Neural cell (in vitro differentiated cells): ENCODE results near the gene EPS15.

Experiments
- EP300 ChIP-seq: fragments of 450-650 bp; conservative IDR thresholded peaks from 2 replicates; pipeline ENCODE4 v1.6.1; 2014; ENCODE audit warnings: antibody characterized with exemption, mild to moderate bottlenecking, moderate library complexity; ENCODE audit not compliant: poor library complexity, severe bottlenecking
- EZH2 ChIP-seq: fragments of 200-600, 300-800 bp; shearing (Covaris generic), sonication (generic); IDR thresholded peaks from 2 replicates; pipeline ENCODE4 v1.6.1; 2014; ENCODE audit warnings: antibody characterized with exemption, low read length, borderline replicate concordance, mild to moderate bottlenecking; ENCODE audit not compliant: insufficient read depth, poor library complexity, severe bottlenecking
- MXI1 ChIP-seq: fragments of 450-650 bp; conservative IDR thresholded peaks from 2 replicates; pipeline ENCODE4 v1.6.1; 2014; ENCODE audit warnings: antibody characterized with exemption, mild to moderate bottlenecking; ENCODE audit not compliant: poor library complexity, severe bottlenecking
- POLR2AphosphoS5 ChIP-seq: IDR thresholded peaks from 2 replicates; pipeline ENCODE4 v1.6.1; 2012
- SMC3 ChIP-seq: fragments of 450-650 bp; conservative IDR thresholded peaks from 2 replicates; pipeline ENCODE4 v1.6.1; 2014; ENCODE audit warnings: antibody characterized with exemption, mild to moderate bottlenecking, moderate library complexity; ENCODE audit not compliant: poor library complexity
- TAF1 ChIP-seq: IDR thresholded peaks from 2 replicates; pipeline ENCODE4 v1.6.1; 2012; ENCODE audit warnings: low read depth
- TF ChIP-seq, protein P1 (sequence below): fragments of 450-650 bp; IDR thresholded peaks from 2 replicates; pipeline ENCODE4 v1.5.1; 2014; ENCODE audit warnings: antibody characterized with exemption, mild to moderate bottlenecking, moderate library complexity; ENCODE audit not compliant: poor library complexity, severe bottlenecking

DNA sequence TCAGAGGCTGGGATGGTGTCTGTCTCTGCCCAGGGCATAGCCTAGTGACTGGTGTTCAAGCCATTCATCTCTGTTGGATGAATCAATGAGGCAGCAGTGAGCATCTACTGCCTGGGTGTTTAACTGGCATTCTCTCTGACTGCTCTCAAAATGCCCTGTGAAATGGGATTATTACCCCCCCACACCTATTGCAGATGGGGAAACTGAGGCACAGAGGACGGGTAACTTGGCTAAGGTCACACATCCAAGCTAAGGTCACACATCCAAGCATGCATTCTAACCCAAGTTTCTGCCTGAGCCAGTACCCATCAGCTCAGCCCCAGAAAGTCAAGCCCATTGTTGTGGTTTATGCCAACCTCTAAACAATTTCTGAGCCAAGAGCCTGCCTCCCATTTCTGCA lies 193.7 kb downstream of the EPS15 start:
- no peak for TF ChIP-seq EZH2
- TF ChIP-seq, protein P1, sequence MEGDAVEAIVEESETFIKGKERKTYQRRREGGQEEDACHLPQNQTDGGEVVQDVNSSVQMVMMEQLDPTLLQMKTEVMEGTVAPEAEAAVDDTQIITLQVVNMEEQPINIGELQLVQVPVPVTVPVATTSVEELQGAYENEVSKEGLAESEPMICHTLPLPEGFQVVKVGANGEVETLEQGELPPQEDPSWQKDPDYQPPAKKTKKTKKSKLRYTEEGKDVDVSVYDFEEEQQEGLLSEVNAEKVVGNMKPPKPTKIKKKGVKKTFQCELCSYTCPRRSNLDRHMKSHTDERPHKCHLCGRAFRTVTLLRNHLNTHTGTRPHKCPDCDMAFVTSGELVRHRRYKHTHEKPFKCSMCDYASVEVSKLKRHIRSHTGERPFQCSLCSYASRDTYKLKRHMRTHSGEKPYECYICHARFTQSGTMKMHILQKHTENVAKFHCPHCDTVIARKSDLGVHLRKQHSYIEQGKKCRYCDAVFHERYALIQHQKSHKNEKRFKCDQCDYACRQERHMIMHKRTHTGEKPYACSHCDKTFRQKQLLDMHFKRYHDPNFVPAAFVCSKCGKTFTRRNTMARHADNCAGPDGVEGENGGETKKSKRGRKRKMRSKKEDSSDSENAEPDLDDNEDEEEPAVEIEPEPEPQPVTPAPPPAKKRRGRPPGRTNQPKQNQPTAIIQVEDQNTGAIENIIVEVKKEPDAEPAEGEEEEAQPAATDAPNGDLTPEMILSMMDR = no peak
- no peak for TF ChIP-seq POLR2AphosphoS5
- no peak for TF ChIP-seq TAF1
- no peak for TF ChIP-seq EP300
- TF ChIP-seq MXI1 = no peak
- TF ChIP-seq SMC3 = no peak
